ENCODE measurements around the gene NOL8. TPM values are rescaled to one million over a fixed set of nuclear protein-coding genes. Genes with fewer than 3 reads are reported as not detected.

NOL8 gene
- total RNA-seq, 2 donors from 2014 or later: 23.8 to 26.6 TPM

DNA sequence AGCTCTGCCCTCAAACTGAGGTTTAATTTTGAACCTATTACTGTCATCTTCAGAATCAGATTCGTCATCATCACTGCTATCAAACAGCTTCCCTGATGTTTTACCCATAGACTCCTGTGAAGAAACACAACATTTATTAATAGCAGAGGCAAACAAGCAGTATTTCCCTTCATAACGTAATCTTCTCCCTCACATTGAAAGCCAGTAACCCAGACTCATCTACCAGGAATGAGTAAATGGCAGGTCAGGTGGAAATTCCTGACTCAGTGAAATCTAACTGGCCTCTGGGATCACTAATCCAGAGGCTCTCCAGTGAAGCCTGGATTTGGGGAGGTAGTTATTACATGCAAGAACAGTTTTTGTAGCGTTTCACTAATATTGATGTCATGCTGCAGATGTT is 14.6 kb downstream of the NOL8 start:
- Histone ChIP-seq H3K4me1 (replicated peaks) (no peaks in the 10 kb centered on the region), H3K4me3 (no peak overlapping the region), H3K27ac (no peak overlapping the region), H3K9me3 (no peaks in the 10 kb centered on the region), H3K27me3 (replicated peaks; ENCODE audit: insufficient read depth) (no peaks in the 10 kb centered on the region), H3K36me3 (peaks cover 1 to 9% of the 10 kb centered on the region in 2 donors)
- intact Hi-C loops (cut with DNase I): no loop called here
- no peak for DNase-seq (ENCODE audit: low spot score)
- WGBS: 94% methylated on average over 3 of the region's 3 CpGs
- TF ChIP-seq POLR2A (IDR thresholded peaks at IDR 0.05) (no peak), POLR2AphosphoS5 (IDR thresholded peaks at IDR 0.05) (no peak)
- TF ChIP-seq, protein P1, sequence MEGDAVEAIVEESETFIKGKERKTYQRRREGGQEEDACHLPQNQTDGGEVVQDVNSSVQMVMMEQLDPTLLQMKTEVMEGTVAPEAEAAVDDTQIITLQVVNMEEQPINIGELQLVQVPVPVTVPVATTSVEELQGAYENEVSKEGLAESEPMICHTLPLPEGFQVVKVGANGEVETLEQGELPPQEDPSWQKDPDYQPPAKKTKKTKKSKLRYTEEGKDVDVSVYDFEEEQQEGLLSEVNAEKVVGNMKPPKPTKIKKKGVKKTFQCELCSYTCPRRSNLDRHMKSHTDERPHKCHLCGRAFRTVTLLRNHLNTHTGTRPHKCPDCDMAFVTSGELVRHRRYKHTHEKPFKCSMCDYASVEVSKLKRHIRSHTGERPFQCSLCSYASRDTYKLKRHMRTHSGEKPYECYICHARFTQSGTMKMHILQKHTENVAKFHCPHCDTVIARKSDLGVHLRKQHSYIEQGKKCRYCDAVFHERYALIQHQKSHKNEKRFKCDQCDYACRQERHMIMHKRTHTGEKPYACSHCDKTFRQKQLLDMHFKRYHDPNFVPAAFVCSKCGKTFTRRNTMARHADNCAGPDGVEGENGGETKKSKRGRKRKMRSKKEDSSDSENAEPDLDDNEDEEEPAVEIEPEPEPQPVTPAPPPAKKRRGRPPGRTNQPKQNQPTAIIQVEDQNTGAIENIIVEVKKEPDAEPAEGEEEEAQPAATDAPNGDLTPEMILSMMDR (IDR thresholded peaks at IDR 0.05): no peak

DNA sequence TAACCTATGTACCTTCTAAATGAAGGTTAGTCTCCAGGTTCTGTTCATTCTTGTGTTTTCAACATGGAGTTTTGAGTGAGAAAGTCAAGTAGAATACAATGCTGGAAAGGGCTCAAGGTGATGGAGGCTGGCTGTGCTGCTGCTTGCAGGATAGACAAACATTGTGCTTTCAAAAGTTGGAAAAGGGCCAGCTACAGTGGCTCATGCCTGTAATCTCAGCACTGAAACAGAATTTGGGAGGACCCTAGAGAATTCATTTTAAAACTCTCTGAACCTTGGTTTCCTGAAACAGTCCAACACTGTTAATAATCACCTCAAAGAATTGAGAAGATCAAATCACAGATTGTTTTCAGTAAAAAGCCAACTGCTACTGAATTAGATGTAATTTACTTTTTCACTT is 16.3 kb downstream of the NOL8 start:
- Histone ChIP-seq H3K4me3 (no peak overlapping the region), H3K27me3 (replicated peaks; ENCODE audit: insufficient read depth) (no peaks in the 10 kb centered on the region), H3K4me1 (replicated peaks) (no peaks in the 10 kb centered on the region), H3K27ac (no peak overlapping the region), H3K9me3 (no peaks in the 10 kb centered on the region), H3K36me3 (peaks cover 9 to 13% of the 10 kb centered on the region in 2 donors)
- DNase-seq (ENCODE audit: low spot score): peak; percentile 31
- TF ChIP-seq POLR2A (IDR thresholded peaks at IDR 0.05) (no peak), POLR2AphosphoS5 (IDR thresholded peaks at IDR 0.05) (no peak)
- TF ChIP-seq, protein P1 (IDR thresholded peaks at IDR 0.05): no peak
- intact Hi-C loops (cut with DNase I): no loop called here

DNA sequence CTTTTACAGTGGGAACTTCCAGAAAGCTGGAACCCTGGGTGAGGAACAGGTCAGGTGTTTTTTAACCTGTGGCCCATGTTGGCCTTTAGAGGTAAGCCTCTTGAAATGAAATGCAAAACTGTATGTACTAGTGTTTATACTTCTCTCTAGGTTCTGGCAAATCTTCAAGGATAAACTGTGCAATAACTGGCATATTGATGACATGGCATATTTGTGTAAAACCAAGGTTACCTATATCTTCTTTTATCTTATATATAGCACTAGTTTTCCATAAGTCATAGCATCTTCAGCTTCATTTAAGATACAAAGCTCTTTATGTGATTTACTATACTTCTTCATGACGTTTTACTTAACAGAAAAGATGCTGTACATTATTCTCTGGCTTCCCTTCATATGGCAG is 24.2 kb downstream of the NOL8 start:
- peaks cover 8 to 9% of the 10 kb centered on the region in 2 donors for H3K36me3 ChIP-seq
- no peak for TF ChIP-seq POLR2A (IDR thresholded peaks at IDR 0.05)
- TF ChIP-seq POLR2AphosphoS5 (IDR thresholded peaks at IDR 0.05): no peak
- TF ChIP-seq, protein P1 (IDR thresholded peaks at IDR 0.05): no peak
- no peaks in the 10 kb centered on the region for H3K4me1 ChIP-seq (replicated peaks)
- no peak overlapping the region for H3K27ac ChIP-seq
- no peaks in the 10 kb centered on the region for H3K9me3 ChIP-seq
- no peak for DNase-seq (ENCODE audit: low spot score)
- WGBS: 74% methylated on average over 1 of the region's 1 CpG
- intact Hi-C loops (cut with DNase I): no loop called here
- no peaks in the 10 kb centered on the region for H3K27me3 ChIP-seq (replicated peaks; ENCODE audit: insufficient read depth)
- H3K4me3 ChIP-seq: no peak overlapping the region

DNA sequence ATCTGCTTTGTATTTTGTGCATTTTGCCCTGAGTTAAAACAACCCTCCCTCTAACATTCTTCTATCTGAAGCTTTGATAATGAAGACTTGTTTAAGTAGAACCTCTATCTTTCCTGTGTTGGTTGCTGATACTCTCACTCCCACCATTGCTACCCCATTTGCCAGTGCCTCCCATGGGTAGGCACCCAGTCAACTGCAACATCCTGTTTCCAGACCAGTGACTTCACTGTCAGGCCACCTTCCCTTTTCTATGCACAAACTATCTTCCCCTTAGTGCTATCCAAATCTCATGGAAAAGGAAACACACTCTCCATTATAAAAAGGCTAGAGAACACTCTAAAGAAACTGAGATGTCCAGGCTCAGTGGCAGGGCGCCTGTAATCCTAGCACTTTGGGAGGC is 26.0 kb downstream of the NOL8 start:
- no peaks in the 10 kb centered on the region for H3K36me3 ChIP-seq
- intact Hi-C loops (cut with DNase I): no loop called here

DNA sequence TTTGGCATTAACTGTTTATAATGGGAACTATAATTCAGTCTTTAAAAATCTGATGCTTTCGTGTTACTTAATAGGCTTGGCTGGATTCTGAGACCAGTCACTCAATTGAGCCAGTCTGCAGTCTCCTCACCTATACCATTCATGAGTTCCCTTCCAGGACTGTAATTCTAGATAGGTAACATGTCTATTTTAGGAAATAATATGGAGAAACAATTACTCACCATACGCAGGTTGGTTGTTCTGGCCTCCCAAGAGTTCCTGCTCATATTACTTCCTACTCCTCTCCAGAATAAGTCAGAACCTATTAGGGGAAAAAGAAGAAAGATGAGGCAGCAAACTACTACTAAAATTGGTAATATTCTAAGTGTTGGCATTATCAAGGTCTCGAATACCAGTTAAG is 27.1 kb downstream of the NOL8 start:
- WGBS: 79% methylated on average over 3 of the region's 3 CpGs
- Histone ChIP-seq H3K4me3 (no peak overlapping the region), H3K36me3 (no peaks in the 10 kb centered on the region), H3K9me3 (no peaks in the 10 kb centered on the region), H3K4me1 (replicated peaks) (peaks cover 7% of the 10 kb centered on the region), H3K27ac (no peak overlapping the region), H3K27me3 (replicated peaks; ENCODE audit: insufficient read depth) (no peaks in the 10 kb centered on the region)
- TF ChIP-seq POLR2A (IDR thresholded peaks at IDR 0.05) (no peak), POLR2AphosphoS5 (IDR thresholded peaks at IDR 0.05) (no peak)
- TF ChIP-seq, protein P1 (IDR thresholded peaks at IDR 0.05): no peak
- DNase-seq (ENCODE audit: low spot score): no peak
- intact Hi-C loops (cut with DNase I): no loop called here

More for the DNA sequence above, 26.0 kb downstream of the NOL8 start:
- Histone ChIP-seq H3K4me1 (replicated peaks) (peaks cover 6% of the 10 kb centered on the region), H3K4me3 (no peak overlapping the region), H3K27ac (no peak overlapping the region), H3K9me3 (no peaks in the 10 kb centered on the region), H3K27me3 (replicated peaks; ENCODE audit: insufficient read depth) (no peaks in the 10 kb centered on the region)
- no peak for DNase-seq (ENCODE audit: low spot score)
- WGBS: 94% methylated on average over 1 of the region's 1 CpG
- TF ChIP-seq POLR2A (IDR thresholded peaks at IDR 0.05): no peak
